ACC112 (cell line): ENCODE measurements around the gene OSBP2.

ENCODE experiments used
- H2AFZ ChIP-seq: fragments of 200-600 bp; sonication (generic); one replicate; pipeline ENCODE4 v1.6.0; 2017; ENCODE audit warnings: antibody characterized with exemption, low read length; ENCODE audit not compliant: unreplicated experiment
- H3K27ac ChIP-seq: fragments of 200-600 bp; sonication (generic); 2 replicates; pipeline ENCODE4 v1.5.1; 2014; ENCODE audit warnings: low read depth, mild to moderate bottlenecking, antibody characterized with exemption, low read length, moderate library complexity
- H3K27me3 ChIP-seq: fragments of 200-600 bp; sonication (generic); 2 replicates; pipeline ENCODE4 v1.6.1; 2014; ENCODE audit warnings: mild to moderate bottlenecking, antibody characterized with exemption, low read length, moderate library complexity, mixed read lengths; ENCODE audit not compliant: insufficient read depth
- H3K36me3 ChIP-seq: fragments of 200-600 bp; sonication (generic); 2 replicates; pipeline ENCODE4 v1.6.1; 2016; ENCODE audit warnings: mild to moderate bottlenecking, antibody characterized with exemption, low read length, moderate library complexity, mixed read lengths; ENCODE audit not compliant: insufficient read depth
- H3K4me1 ChIP-seq: fragments of 200-600 bp; sonication (generic); one replicate; pipeline ENCODE4 v1.6.1; 2016; ENCODE audit warnings: low read length, mixed read lengths; ENCODE audit not compliant: insufficient read depth, unreplicated experiment, control insufficient read depth
- H3K4me3 ChIP-seq: fragments of 200-600 bp; sonication (generic); 2 replicates; pipeline ENCODE4 v1.5.1; 2014; ENCODE audit warnings: mild to moderate bottlenecking, low read depth, low read length
- H3K79me2 ChIP-seq: fragments of 200-600 bp; sonication (generic); one replicate; pipeline ENCODE4 v1.6.0; 2016; ENCODE audit warnings: low read length; ENCODE audit not compliant: control insufficient read depth, unreplicated experiment, insufficient read depth

The OSBP2 gene, protein sequence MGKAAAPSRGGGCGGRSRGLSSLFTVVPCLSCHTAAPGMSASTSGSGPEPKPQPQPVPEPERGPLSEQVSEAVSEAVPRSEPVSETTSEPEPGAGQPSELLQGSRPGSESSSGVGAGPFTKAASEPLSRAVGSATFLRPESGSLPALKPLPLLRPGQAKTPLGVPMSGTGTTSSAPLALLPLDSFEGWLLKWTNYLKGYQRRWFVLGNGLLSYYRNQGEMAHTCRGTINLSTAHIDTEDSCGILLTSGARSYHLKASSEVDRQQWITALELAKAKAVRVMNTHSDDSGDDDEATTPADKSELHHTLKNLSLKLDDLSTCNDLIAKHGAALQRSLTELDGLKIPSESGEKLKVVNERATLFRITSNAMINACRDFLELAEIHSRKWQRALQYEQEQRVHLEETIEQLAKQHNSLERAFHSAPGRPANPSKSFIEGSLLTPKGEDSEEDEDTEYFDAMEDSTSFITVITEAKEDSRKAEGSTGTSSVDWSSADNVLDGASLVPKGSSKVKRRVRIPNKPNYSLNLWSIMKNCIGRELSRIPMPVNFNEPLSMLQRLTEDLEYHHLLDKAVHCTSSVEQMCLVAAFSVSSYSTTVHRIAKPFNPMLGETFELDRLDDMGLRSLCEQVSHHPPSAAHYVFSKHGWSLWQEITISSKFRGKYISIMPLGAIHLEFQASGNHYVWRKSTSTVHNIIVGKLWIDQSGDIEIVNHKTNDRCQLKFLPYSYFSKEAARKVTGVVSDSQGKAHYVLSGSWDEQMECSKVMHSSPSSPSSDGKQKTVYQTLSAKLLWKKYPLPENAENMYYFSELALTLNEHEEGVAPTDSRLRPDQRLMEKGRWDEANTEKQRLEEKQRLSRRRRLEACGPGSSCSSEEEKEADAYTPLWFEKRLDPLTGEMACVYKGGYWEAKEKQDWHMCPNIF

GRCh38 chr22:30694640-30695350 is at the start of gene OSBP2:
TSS of gene OSBP2 (plus strand) at chr22:30694874. CDS start at chr22:30694910, 36 bp downstream.
- Histone ChIP-seq H3K27me3 (no peaks in the 10 kb centered on the region), H3K79me2 (no peaks in the 10 kb centered on the region), H3K27ac (no peak within 1 kb of the TSS), H3K4me3 (peak within 1 kb of the TSS; percentile 76), H3K4me1 (no peaks in the 10 kb centered on the region), H2AFZ (no peak within 1 kb of the TSS), H3K36me3 (no peaks in the 10 kb centered on the region)

- H3K4me1 ChIP-seq, result peaks cover 23% of the 10 kb centered on the region
- no peaks in the 10 kb centered on the region for H3K36me3 ChIP-seq
- H3K79me2 ChIP-seq, result peaks cover 5% of the 10 kb centered on the region
- no peak overlapping the region for H2AFZ ChIP-seq
- H3K27me3 ChIP-seq, result no peaks in the 10 kb centered on the region
- H3K4me3 ChIP-seq, result no peak overlapping the region
- no peak overlapping the region for H3K27ac ChIP-seq
These were observed 48.0 kb upstream of the OSBP2 start for GRCh38 chr22:30646518-30647160.

GRCh38 chr22:30647536-30647935 is 47.1 kb upstream of the OSBP2 start:
- Histone ChIP-seq H3K4me3 (no peak overlapping the region), H3K79me2 (peaks cover 5% of the 10 kb centered on the region), H3K27me3 (no peaks in the 10 kb centered on the region), H2AFZ (no peak overlapping the region), H3K36me3 (no peaks in the 10 kb centered on the region), H3K4me1 (peaks cover 23% of the 10 kb centered on the region), H3K27ac (no peak overlapping the region)

DNA sequence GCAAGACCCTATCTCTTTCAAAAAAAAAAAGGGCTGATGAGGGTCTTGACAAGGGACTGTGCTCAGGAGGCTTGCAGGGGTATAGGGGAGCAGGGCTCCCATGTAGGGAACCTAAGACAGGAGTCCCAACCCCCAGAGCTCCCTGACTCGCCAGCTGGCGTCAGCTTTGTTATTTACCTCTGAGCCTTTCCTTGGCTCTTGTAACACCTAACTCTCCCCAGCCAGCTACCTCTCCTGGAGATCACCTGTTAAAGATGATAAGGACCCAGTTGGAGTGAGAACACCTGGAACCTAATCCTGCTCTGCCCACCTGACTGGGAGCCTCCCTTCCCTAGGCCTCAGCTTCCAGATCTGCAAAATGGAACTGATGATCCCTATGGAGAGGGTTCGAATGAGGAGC is 45.8 kb upstream of the OSBP2 start:
- Histone ChIP-seq H3K27me3 (no peaks in the 10 kb centered on the region), H3K4me1 (peaks cover 17% of the 10 kb centered on the region), H3K4me3 (no peak overlapping the region), H3K27ac (peak overlapping the region; percentile 64), H2AFZ (no peak overlapping the region), H3K79me2 (no peaks in the 10 kb centered on the region), H3K36me3 (no peaks in the 10 kb centered on the region)

- Histone ChIP-seq H3K27me3 (no peaks in the 10 kb centered on the region), H3K79me2 (no peaks in the 10 kb centered on the region), H3K4me1 (peaks cover 11% of the 10 kb centered on the region), H3K4me3 (no peak overlapping the region), H2AFZ (no peak overlapping the region), H3K36me3 (no peaks in the 10 kb centered on the region), H3K27ac (peak overlapping the region; percentile 64)
These were observed 45.2 kb upstream of the OSBP2 start for GRCh38 chr22:30649430-30650007.

DNA sequence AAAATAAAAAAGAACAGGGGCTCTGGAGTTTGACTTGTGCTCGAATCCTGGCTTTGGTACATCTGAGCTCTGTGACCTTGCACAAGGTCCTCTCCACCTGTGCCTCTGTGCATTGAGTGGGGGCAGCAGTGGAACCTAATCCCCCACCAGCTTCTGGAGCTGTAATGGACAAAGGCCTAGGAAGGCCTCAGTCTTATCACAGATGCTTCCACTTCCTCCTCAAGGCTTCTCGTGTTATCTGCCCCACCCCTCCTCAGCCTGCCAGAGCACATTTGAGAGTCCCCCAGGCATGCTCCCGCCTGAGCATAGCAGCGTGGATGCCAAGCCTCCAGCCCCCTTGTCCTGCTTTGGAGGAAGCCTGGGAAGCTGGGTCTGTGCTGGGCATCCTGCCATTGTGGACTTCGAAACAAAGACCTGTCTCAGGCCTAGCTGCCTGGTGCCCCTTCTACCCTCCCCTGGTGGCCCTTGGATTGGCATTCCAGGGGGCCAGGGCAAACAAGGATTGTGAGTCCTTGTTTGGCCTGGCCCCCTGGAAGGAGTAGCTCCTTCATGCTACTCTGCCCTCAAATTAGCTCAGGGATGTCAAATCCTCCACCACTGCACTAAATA is 44.1 kb upstream of the OSBP2 start:
- peaks cover 9% of the 10 kb centered on the region for H3K4me1 ChIP-seq
- no peak overlapping the region for H3K4me3 ChIP-seq
- no peaks in the 10 kb centered on the region for H3K79me2 ChIP-seq

DNA sequence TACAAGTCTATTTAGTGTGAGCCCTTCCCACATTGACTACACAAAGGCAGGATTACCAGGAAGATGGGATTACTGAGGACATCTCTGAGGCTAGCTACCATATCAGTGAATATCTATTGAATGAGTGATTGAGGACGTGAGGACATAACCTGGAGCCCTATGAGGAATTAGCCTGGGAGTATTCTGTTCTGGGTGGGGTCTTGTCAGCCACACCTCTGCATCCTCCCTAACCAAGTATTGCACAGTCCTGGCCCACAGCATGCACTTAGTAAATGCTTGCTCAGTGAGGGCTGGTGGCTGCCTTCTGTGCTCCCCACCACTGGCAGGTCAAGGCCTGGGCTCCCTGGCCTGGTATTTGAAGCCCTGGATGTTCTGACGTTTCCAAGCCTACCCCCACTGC is 41.8 kb upstream of the OSBP2 start:
- no peaks in the 10 kb centered on the region for H3K27me3 ChIP-seq
- no peak overlapping the region for H2AFZ ChIP-seq
- no peaks in the 10 kb centered on the region for H3K79me2 ChIP-seq
- H3K36me3 ChIP-seq, result no peaks in the 10 kb centered on the region
- H3K4me1 ChIP-seq, result peaks cover 9% of the 10 kb centered on the region
- H3K4me3 ChIP-seq, result no peak overlapping the region
- H3K27ac ChIP-seq, result no peak overlapping the region

More for the DNA sequence above, 44.1 kb upstream of the OSBP2 start:
- Histone ChIP-seq H2AFZ (no peak overlapping the region), H3K27ac (no peak overlapping the region), H3K36me3 (no peaks in the 10 kb centered on the region), H3K27me3 (no peaks in the 10 kb centered on the region)

DNA sequence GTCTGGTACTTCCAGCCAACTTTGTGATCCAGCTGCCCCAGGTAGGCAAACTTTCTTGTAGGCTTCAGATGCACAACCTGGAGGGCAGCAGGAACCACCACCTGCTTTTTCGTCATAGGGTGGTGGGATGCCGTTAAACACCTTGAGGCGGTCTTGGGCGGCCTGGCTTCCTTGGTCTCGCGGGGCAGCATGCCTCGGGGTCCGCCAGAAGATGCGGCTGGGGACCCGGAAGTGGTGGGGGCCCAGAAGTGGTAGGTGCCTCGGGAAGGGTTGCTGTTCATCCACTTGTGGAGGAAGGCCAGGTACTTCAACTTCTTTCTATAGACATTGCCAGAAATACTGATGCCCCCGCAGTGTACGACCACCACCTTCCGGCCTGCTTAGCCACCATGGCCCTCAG is 40.3 kb upstream of the OSBP2 start:
- Histone ChIP-seq H3K79me2 (no peaks in the 10 kb centered on the region), H3K4me3 (no peak overlapping the region), H3K4me1 (peaks cover 4% of the 10 kb centered on the region), H3K27me3 (no peaks in the 10 kb centered on the region), H3K27ac (no peak overlapping the region), H3K36me3 (no peaks in the 10 kb centered on the region), H2AFZ (no peak overlapping the region)

DNA sequence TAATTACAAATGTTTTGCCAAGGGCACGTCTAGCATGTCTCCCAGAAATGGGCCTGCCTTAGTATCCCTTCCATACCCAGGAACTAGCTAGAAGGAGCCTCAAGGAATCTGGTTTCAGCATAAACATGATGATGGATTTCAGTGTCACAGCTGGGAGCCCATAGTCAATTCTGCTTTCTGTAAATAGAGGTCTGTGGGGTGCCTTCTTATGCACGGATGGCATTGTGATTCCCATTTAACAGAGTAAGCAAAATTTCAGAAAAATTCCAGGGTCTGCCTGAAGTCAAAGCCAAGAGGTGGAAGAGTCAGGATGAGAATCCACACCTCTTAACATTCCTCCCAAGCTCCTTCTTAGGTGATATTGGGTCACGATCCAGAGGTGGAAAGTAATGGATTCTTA is 39.1 kb upstream of the OSBP2 start:
- Histone ChIP-seq H3K27ac (no peak overlapping the region), H3K27me3 (no peaks in the 10 kb centered on the region)

More for the DNA sequence above, 39.1 kb upstream of the OSBP2 start:
- H3K79me2 ChIP-seq, result no peaks in the 10 kb centered on the region
- H2AFZ ChIP-seq, result no peak overlapping the region
- H3K4me3 ChIP-seq, result no peak overlapping the region
- no peaks in the 10 kb centered on the region for H3K36me3 ChIP-seq
- H3K4me1 ChIP-seq, result no peaks in the 10 kb centered on the region
